GM18499 (cell line): ENCODE measurements around the gene CDH23.

Experiments used
- ATAC-seq: cut with Tn5 transposase; IDR thresholded peaks from one replicate; pipeline ENCODE4 v1.9.1; 2021; ENCODE audit warnings: moderate number of reproducible peaks; ENCODE audit not compliant: insufficient read depth, unreplicated experiment

The CDH23 gene

DNA sequence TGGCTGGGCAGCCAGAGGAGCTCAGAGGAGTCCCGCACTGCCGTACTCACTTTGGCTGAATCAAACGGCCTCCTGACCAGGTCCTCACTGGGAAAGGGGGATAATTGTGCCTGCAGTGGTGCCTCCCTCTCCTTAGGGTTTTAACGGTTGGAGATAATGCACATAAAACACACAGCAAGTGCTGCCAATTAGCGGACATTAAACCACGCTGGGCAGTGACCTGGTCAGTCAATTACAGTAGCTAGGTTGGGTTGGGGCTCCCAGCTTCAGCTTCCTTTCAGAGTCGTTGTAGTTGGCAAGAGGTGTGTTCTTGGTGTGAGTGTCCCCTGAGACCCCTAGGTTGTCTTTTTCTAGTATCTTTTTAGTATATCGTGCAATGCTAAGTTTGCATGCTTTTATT is 176.2 kb downstream of the CDH23 start:
- no peak for ATAC-seq

DNA sequence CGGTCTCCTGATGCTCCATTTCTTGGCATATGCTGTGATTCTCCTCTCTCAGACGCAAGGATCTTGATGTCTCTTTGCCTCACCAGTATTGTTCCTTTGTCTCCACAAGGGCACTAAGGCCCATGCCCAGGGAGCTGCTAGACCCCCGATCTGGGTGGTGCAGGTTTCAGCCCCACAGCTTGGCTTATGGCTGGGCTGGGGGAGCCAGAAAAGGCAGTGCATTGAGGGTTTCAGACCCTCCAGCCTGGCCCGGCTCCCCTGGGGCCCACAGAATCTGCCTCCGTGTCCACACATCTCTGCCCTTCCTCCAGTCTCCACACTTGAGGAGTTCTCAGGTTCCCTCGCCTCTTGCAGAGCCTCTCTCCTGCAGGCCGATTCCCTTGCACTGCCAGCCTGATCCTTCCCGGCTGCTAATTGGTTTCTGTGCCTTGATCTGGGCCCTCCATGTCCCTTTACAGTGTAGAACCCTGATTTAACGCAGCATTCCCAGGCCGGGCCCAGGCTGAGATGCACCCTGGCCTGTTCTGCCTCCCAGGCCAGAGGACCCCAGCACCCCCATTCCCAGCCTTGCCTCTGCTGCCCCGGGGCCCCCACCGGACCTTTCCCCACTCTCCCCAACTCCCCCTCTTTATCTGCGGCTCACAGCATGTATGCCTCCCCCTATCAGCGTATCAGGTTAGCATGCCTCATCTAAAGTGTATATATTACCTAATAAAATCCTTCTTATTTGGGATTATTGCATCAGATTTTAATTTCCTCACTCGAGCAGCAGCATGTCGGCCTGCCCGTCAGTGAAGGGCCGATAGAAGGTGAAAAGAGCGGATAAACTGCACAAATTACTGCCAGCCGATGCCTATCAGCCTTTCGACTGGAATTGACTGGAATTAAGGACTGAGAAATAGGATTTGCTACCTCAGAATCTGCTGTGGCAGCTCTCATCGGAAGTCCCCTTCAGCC is 177.1 kb downstream of the CDH23 start:
- ATAC-seq = no peak

DNA sequence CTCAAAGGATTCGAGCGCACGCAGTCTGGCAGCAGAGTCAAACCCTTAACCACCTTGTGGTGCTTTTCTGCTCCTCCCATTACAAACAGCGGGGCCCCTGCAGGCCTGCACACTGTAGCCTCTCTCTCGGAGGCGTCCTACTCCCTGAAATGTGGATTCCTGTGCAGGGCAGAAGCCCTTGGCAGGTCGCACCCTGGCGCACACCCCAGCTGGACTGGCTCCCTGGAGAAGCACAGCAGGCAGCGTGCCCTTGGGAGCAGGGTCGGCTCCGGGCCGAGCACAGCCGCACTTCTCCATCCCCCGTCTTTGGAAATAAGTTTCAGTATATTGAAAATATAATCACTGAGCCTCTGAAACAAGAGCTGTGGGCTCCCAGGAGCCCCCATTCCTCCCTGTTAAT is 178.7 kb downstream of the CDH23 start:
- ATAC-seq = no peak

DNA sequence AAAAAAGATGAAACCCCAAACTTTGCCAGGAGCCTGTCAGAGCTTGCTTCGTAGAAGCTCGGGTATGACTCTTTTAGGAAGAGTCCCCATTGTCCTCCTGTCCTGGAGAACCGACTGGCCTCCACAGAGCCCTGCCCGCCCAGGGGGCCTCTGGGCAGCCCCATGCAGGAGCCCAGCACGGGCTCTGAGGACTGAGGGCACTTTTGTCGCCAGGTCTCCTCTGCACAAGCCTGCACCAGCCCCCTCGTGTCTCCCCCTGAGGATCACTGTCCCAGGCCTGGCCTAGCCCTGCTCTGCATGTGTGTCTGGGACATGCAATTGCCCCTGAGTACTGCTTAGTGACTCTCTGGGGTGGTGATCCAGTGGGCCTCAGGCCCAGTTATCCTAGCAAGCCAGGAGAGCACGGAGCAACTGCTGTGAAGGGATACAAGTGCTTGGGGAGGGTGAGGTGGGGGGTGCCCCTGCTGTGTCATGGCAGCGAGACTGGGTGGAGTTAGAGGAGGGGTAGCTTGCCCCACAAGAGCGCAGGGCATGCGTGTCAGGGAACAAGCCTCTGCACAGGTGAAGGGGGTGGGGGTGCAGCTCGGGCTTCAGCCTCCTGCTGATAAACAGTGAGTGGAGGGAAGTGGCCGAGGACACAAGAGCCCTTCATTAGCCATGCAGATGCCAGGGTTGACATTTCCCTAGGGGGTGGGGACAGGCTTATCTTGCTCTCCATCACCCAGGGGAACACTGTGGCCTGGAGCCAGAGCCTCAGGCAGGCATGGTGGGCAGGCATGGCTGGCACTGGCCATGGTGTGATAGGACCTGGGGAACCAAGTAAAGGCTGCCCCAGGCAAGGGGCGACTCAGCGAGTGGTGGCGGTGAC is 179.4 kb downstream of the CDH23 start:
- no peak for ATAC-seq

DNA sequence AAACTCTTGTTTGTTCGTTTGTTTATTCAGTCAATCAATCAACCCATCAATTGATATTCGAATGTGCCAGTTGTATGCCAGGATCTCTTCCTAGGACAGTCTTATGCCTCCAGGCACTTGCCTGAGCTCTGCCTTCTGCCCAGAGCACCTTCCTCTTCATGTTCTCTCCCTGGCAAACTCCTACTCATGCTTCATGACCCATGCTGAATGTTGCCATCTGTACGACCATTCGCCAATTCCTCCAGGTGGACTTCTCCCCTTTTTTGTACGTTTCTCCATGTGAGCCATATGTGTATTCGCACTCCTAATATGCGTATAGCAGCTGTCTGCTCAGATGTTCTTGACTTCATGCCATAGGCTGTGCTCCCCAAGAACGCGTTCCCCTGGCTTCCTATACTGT is 180.1 kb downstream of the CDH23 start:
- ATAC-seq = no peak

DNA sequence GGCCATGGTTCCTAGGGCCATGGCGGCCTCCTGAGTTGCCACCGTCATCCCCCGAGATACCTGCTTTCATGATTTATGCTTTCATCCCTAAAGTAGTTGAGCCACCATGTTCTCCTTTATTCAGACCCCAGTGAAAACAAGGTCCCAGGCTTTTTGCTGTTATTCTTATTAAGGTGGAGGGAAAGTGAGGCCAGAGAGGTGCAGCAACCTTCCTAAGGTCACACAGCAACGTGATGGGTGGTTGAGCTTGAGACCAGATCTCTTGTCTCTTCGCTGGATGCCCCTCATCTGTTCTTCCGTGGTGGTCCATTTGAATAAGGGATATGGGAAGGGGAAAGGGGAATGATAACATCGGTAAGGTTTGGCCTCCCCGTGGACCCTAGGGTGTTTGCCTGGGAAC is 180.6 kb downstream of the CDH23 start:
- no peak for ATAC-seq

DNA sequence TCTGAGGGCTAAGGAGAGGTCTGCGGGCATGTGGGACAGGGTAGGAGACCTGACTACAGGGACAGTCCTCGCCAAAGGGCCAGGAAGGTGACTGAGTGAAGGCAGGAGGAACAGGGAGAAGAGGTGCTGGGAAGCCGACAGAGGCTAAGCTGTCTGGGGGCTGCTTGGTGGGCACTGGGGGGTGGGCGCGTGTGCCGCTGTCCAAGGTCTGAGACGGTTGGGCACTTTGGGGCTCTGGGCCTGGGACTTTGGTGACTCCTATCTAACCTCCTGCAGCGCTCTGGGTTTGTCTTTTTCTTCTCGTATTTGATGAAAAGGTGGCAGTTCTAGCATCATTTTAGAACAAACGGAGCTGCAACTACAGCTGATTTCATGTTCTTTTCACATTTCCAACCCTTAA is 181.3 kb downstream of the CDH23 start:
- no peak for ATAC-seq

DNA sequence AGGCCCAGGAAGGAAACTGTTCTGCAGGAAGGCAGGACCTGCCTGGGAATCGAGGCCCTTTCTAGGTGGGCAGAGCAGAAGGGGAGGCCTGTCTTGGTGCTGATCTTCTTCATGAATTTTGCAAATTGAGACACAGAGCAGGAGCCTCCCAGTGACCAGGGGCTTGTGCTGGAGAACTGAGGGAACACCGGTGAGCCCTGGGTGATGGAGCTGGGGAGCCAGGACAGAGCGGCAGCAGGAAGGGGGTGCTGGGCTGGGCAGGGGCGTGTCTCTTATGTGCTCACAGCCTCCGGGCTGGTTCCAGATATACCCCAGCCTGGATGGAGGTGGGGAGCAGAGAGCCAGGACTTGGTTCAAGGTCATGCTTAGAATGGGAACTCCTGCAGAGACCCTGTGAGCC is 182.9 kb downstream of the CDH23 start:
- ATAC-seq = no peak

DNA sequence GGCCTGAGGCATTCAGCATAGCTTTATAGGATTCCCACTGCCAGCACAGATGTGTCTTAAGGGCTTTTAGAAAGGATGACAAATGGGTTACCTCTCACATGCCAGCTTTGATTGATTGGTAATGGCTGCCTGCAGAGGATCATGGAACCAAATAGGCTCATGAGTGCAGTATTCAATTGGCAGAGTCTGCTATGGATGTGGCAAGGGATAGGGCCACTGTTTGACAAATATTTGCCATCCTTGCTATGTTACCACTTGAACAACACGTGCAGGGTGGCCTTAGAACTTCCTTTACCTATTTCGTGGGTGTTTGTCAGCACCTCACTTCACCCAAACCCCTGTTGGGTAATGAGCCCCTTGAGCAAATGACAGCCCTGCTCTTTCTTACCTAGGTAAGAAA is 183.7 kb downstream of the CDH23 start:
- ATAC-seq = no peak

DNA sequence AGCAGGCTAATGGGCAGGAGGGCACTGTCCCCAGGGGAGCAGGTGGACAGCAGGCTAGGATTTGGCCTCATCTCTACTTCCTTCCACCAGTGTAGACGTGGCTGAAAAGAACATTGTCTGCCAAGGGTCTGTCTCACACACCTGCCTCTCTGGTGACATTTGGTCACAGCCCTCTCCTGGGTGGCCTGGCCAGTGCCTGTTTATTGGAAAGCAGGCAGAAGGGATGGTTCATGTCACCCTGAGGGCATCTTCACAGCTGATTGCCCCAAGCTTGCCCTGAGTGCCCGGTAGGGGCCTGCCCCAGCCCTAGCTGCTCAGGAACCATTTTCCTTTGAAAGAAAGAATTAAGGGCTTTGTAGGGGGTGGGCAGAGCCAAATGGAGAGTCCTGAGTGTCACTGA is 184.2 kb downstream of the CDH23 start:
- no peak for ATAC-seq

DNA sequence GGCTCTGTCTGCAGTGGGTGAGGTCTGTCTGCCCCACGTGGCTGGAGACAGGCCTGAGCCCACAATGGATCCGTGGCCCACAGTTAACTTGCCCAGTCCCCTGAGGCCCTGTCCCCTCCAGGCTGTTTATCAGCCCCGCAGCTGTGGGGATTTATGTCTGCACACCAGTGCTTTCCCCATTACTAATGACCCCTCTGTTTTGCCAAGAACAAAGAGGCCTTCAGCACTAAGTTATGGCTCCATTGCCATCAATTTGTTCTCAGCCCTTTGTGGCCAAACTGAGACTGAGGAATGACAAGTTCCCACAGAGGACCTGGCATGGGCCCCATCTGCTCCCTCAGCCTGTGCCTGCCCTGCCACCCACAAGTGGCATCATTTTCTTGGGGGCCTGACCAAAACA is 184.7 kb downstream of the CDH23 start:
- ATAC-seq = no peak

DNA sequence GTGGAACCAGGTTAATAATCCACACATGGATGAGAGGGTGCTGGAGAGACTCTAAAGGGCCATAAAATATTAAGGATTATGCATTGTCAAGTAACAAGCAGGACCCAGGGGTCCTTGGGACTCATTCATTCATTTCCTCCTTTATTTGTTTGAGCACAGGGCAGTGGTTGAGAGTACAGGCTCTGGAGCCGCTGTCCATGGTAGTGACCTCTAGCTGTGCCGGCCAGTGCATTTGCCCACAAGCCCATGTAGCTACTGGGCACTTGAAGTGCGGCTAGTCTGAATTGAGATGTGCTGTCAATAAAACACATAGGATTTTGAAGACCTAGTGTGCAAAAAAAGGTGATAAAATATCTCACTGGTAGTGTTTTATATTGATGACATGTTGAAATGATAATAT is 185.3 kb downstream of the CDH23 start:
- ATAC-seq = no peak

DNA sequence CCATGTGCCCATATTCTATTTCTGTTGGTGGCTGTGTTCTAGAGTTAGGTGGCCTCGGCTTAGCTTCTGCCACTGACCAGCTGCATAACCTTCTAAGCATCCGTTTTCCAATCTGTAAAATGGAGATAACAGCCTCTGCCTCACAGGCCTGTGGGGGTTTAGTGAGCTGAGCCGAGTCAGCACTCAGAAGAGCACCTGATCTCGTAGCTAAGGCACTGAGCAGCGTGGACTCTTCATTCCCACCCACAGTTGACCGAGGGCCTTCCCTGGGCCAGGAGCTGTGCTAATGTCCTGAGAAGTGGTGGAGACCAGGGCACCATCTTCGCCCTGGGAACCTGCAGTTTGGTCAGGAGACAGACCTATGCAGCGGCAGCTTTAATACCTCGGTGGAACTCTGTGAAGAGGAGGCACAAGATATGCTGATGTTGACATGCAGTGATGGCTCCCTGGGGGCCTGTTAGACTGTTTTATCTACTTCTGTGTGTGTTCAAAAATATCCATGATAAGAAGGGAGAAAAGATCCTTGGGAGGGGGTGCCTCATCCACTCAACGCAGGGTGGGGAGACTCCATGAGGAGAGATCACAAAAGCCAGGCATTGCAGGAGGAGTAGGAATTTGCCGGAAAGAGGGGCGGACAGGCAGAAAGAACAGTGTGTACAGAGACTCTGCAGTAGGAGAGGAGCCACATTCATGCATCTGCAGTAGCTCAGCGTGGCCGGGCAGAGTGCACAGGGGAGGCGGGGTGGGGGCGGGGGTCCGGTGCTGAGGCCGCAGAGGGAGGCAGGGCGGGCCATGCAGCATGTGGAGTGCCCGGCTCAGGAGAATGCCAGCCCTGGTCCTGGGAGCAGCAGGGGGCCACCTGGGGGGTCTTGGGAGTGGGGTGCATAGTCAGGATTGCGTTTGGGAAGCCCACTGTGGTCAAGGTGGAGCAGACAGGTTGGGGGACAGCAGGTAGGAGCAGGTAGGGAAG is 186.1 kb downstream of the CDH23 start:
- ATAC-seq = no peak

DNA sequence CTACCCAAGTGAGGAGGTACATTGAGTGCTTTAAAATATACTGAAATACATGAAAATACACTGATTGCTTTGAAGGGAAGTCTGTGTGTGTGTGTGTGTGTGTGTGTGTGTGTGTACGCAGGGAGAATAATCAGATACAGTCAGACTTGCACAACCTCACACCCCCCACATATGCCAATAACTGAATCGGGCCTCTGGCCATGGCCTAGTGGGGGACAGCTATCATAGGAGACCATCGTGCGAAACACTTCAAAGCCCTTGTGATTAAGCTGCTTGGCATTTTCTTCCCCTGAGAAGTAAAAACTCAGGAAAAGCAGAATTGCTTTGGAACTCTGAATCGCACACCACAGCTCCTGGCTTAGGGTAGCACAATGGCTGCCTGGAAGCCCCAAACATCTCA is 187.7 kb downstream of the CDH23 start:
- ATAC-seq = no peak

DNA sequence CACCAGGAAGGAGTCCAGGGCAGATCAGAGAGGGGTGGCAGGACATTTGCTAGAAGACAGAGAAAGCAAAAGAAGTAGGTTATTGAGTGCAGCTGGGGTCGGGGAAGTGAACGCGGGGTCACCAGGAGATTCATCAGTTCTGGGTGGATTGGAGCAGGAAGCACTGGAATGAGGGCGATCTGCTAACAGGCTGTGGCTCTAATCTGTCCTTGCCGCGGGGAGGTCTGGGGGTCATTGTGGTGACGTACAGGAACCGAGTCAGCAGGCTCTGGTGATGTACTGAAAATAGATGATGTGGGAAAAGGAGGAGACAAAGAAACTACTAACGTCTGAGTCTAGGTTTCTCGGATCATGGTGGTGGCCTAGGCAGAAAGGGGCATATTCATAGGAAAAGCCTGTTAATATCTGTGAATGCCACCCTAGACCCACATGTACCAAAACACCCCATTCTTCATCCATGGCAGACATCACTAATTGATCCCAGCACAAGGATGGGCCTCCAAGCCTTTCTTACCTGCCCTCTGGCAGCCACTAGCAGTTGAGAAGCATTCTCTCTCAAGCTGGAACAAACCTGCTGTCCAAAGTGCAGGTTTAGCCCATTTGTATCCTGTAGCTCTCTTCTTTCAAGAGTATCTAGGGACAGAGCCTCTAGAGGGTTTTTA is 188.3 kb downstream of the CDH23 start:
- ATAC-seq = no peak

DNA sequence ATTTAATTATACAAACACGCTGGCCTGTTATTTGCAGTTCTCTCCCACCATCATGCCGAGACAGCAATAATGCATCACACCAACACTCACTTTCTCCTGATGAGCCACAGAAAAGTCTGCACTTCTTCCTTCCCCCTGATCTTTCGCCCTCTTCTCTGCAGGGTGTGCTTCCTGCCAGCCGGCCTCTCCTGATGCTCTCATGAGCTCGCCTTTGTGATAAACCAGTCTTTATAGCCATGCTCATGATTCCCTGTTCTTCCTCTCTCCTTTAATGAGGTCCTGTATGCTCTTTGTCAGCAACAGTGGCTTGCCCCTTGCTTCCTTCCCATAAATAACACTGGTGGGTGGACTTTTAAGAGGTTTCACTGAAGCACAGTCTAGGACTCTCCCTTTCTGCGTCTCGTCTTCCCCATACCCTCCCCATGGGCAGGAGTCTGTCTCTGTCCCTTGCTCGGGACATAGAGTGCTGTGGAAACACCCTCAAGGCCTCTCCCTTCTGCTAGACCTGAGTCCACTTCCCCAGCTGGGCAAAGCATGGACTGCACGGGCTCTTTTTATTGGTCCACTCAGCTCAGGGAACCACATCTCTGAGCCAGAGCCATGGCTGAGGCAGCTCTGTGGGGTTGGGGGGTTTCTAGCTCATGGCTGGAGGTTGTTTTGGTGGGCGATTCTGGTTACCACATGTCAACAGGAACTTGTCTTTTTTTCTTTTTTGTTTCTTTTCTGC is 189.0 kb downstream of the CDH23 start:
- no peak for ATAC-seq

DNA sequence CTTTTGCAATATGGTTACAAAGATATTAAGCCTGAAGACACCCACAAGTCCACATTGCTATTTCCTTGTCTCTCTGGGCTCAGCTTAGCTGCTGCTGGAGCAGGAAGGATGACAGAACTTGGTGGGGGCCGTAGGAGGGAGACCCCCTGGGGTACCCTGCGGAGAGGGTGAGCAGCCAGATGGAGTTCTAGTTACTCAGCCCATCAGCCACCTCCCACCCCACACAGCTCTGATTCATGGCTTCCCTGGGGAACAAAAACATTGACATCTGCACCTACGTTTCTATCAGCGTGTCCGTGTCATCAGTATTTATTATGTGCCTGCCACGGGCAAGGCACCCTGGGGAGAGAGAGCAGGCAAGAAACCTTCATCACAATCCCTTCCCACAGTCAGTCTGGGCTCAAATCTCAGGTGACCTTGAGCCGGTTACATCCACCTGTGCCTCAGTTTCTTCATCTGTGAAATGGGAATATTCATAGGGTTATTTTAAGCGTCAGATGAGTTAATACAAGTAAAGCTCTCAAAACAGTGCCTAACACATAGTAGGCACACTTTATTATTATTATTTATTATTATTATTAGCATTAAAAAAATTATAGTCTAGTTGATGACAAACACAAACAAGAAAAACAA is 191.3 kb downstream of the CDH23 start:
- ATAC-seq = no peak

DNA sequence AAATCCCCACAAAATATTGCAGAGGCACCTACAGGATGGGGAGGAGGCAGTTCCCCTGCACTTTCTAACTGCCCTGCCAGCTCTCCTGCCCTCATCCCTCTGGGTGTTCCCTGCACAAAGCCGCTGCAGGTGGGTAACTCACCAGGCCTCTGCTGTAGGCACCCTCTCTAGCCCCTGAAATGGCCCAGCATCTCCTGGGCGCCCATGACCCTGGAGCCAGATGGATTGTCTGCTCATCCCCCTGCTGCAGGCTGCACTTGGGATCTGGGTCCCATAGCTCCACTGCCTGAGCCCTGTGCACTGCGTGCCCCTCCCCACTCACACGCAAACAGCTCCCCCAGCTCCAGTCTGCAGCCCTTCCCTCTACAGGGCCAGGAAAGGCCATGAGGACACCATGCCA is 192.0 kb downstream of the CDH23 start:
- ATAC-seq = no peak
